ENCODE results near the gene PTCSC3.

PTCSC3 gene

GRCh38 chr14:36171607-36172006 lies 4.9 kb downstream of the PTCSC3 start:
- no peaks in the 10 kb centered on the region for H3K36me3 Mint-ChIP-seq (ENCODE audit: low read depth)
- no peak overlapping the region for H3K27ac Mint-ChIP-seq
- H3K4me3 Mint-ChIP-seq, result no peak overlapping the region
- H3K9me3 Mint-ChIP-seq, result no peaks in the 10 kb centered on the region
- peaks cover 5% of the 10 kb centered on the region for H3K4me1 Mint-ChIP-seq
- H3K27me3 Mint-ChIP-seq (ENCODE audit: low read depth), result peaks cover 4% of the 10 kb centered on the region
- TF ChIP-seq CTCF (IDR thresholded peaks at IDR 0.05; ENCODE audit: unreplicated experiment in 3 of 3), result no peak

- Mint-ChIP-seq H3K27ac (no peak overlapping the region), H3K9me3 (no peaks in the 10 kb centered on the region), H3K27me3 (ENCODE audit: low read depth) (peaks cover 1% of the 10 kb centered on the region), H3K4me1 (no peaks in the 10 kb centered on the region), H3K4me3 (no peak overlapping the region), H3K36me3 (ENCODE audit: low read depth) (no peaks in the 10 kb centered on the region)
- no peak for TF ChIP-seq CTCF (IDR thresholded peaks at IDR 0.05; ENCODE audit: unreplicated experiment in 3 of 3)
Measured at GRCh38 chr14:36167431-36167830, 9.1 kb downstream of the PTCSC3 start.

GRCh38 chr14:36163451-36163850 lies 13.1 kb downstream of the PTCSC3 start:
- Mint-ChIP-seq H3K9me3 (peaks cover 7% of the 10 kb centered on the region), H3K4me3 (no peak overlapping the region), H3K36me3 (ENCODE audit: low read depth) (no peaks in the 10 kb centered on the region), H3K27me3 (ENCODE audit: low read depth) (peaks cover 5% of the 10 kb centered on the region), H3K4me1 (no peaks in the 10 kb centered on the region), H3K27ac (no peak overlapping the region)
- TF ChIP-seq CTCF (IDR thresholded peaks at IDR 0.05; ENCODE audit: unreplicated experiment in 3 of 3), result no peak

- no peaks in the 10 kb centered on the region for H3K36me3 Mint-ChIP-seq (ENCODE audit: low read depth)
Measured at GRCh38 chr14:36162267-36162666, 14.3 kb downstream of the PTCSC3 start.

GRCh38 chr14:36161776-36162175 lies 14.7 kb downstream of the PTCSC3 start:
- no peaks in the 10 kb centered on the region for H3K4me1 Mint-ChIP-seq
- H3K9me3 Mint-ChIP-seq, result peaks cover 7% of the 10 kb centered on the region
- H3K36me3 Mint-ChIP-seq (ENCODE audit: low read depth), result no peaks in the 10 kb centered on the region
- no peak for TF ChIP-seq CTCF (IDR thresholded peaks at IDR 0.05; ENCODE audit: unreplicated experiment in 3 of 3)
- peak overlapping the region in 2 of 3 experiments; percentile 39 to 63 for H3K4me3 Mint-ChIP-seq
- H3K27me3 Mint-ChIP-seq (ENCODE audit: low read depth), result peaks cover 5% of the 10 kb centered on the region
- peak overlapping the region in 1 of 3 experiments; percentile 15 for H3K27ac Mint-ChIP-seq

More at GRCh38 chr14:36162267-36162666, 14.3 kb downstream of the PTCSC3 start:
- H3K27me3 Mint-ChIP-seq (ENCODE audit: low read depth), result peaks cover 5% of the 10 kb centered on the region
- H3K4me1 Mint-ChIP-seq, result no peaks in the 10 kb centered on the region
- TF ChIP-seq CTCF (IDR thresholded peaks at IDR 0.05; ENCODE audit: unreplicated experiment in 3 of 3), result no peak
- no peak overlapping the region for H3K27ac Mint-ChIP-seq
- H3K4me3 Mint-ChIP-seq, result peak overlapping the region in 1 of 3 experiments; percentile 63
- H3K9me3 Mint-ChIP-seq, result peaks cover 7% of the 10 kb centered on the region

- Mint-ChIP-seq H3K27me3 (ENCODE audit: low read depth) (no peaks in the 10 kb centered on the region), H3K9me3 (peaks cover 28% of the 10 kb centered on the region), H3K4me1 (no peaks in the 10 kb centered on the region), H3K4me3 (no peak overlapping the region), H3K27ac (no peak overlapping the region), H3K36me3 (ENCODE audit: low read depth) (no peaks in the 10 kb centered on the region)
- no peak for TF ChIP-seq CTCF (IDR thresholded peaks at IDR 0.05; ENCODE audit: unreplicated experiment in 3 of 3)
Measured at GRCh38 chr14:36151335-36151734, 25.2 kb downstream of the PTCSC3 start.

All from nephron (organoid).